Heart left ventricle (tissue), 13 donors: ENCODE data around the gene LRRTM2.

ENCODE experiments used
- POLR2A ChIP-seq, 2 donors: fragments of 450-650 bp; IDR thresholded peaks; one replicate each; pipeline ENCODE4 v1.6.1; 2017; ENCODE audit warnings: antibody characterized with exemption in 2 of 2, mild to moderate bottlenecking in 2 of 2, moderate library complexity in 2 of 2
- TF ChIP-seq, protein P1 (sequence below), 12 donors: fragments of 200-600 bp; sonication (generic) in 4 of 12; IDR thresholded peaks; one replicate each; pipeline versions ENCODE4 v1.5.0 to v1.8.0; 2018 to 2022; ENCODE audit warnings: antibody characterized with exemption in 12 of 12, mild to moderate bottlenecking in 5 of 12
- donor health status: ischemic (EF 13 %, LVEDD 7.1; RV severe dilation, severe dysfunction).
- donor health status: DM: no; HTN: yes; CAD: no.
- donor health status: DM: no; HTN: no; CAD: no.
- donor health status: ischemic (EF 25% LVEDD 6.9; RV normal size, moderate dysfunction).
- donor health status: ischemic (EF 25% LVEDD 5.7; RV mildly dilated, moderate dysfunction).
- donor health status: ischemic (EF 35%, LVEDD 5.7; RV mildly dilated, moderate dysfunction).
- donor health status: nonischemic (EF 11% LVEDD 7.7; RV severe dilation, severe dysfunction).
- donor health status: DM: yes; HTN: yes; CAD: no.
- donor health status: PGD.
- donor health status: ischemic (EF 29% LVEDD 5.4; RV normal size, mild dysfunction).
- donor health status: nonischemic (EF 23%, LVEDD 6.1; RV moderate dilation, normal function).

DNA sequence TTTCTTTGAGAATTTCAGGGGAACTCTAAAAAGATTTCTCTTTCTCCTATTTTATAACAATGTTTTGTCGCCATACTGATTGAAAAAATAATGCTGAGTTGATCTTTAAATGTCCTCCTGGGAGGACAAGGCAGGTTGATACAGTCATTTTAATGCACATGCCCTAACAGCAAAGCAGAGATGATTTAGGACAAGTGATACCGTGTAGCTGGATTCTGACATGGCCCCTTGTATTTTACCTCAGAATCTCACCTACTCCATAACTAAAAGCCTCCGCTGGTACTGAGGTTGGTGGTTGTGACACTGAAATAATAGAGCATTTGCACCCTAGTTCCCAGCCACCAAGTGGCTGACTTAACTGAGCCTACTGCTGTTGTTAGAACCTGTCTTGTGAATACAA is 811 bp upstream of the LRRTM2 start:
- TF ChIP-seq, protein P1, sequence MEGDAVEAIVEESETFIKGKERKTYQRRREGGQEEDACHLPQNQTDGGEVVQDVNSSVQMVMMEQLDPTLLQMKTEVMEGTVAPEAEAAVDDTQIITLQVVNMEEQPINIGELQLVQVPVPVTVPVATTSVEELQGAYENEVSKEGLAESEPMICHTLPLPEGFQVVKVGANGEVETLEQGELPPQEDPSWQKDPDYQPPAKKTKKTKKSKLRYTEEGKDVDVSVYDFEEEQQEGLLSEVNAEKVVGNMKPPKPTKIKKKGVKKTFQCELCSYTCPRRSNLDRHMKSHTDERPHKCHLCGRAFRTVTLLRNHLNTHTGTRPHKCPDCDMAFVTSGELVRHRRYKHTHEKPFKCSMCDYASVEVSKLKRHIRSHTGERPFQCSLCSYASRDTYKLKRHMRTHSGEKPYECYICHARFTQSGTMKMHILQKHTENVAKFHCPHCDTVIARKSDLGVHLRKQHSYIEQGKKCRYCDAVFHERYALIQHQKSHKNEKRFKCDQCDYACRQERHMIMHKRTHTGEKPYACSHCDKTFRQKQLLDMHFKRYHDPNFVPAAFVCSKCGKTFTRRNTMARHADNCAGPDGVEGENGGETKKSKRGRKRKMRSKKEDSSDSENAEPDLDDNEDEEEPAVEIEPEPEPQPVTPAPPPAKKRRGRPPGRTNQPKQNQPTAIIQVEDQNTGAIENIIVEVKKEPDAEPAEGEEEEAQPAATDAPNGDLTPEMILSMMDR (IDR thresholded peaks at IDR 0.05), result no peak
- TF ChIP-seq POLR2A (IDR thresholded peaks at IDR 0.05), result no peak
